ENCODE results near the gene GPATCH1. TPM values are rescaled to one million over a fixed set of nuclear protein-coding genes. Genes with fewer than 3 reads are reported as not detected.

GPATCH1 gene
- total and polyA plus RNA-seq, 2 donors from 2014 or later, result 4.3 to 9.1 TPM

GRCh38 chr19:33063356-33063752 lies 17.6 kb upstream of the GPATCH1 start:
- intact Hi-C loops (cut with DNase I), result no loop called here
- Histone ChIP-seq H3K27me3 (ENCODE audit: control insufficient read depth, insufficient read depth, low read length) (no peaks in the 10 kb centered on the region), H3K9ac (ENCODE audit: low read length in 3 of 3) (no peak overlapping the region), H3K4me1 (ENCODE audit: control insufficient read depth in 2 of 3, insufficient read depth in 2 of 3, low read depth in 1 of 3, low read length in 3 of 3) (no peaks in the 10 kb centered on the region), H3K4me3 (ENCODE audit: low read length in 3 of 3) (peak overlapping the region in 2 of 3 donors; percentile 44 to 55), H3K36me3 (ENCODE audit: control insufficient read depth in 2 of 3, insufficient read depth in 3 of 3, low read length in 3 of 3) (no peaks in the 10 kb centered on the region), H3K9me3 (ENCODE audit: control insufficient read depth in 2 of 3, insufficient read depth in 1 of 3, low read length in 3 of 3) (no peaks in the 10 kb centered on the region), H3K27ac (ENCODE audit: low read depth in 2 of 2, low read length in 2 of 2) (peak overlapping the region in 1 of 2 donors; percentile 4)
- no peak for TF ChIP-seq CTCF (IDR thresholded peaks at IDR 0.05; ENCODE audit: borderline replicate concordance, extremely low read depth, insufficient read depth)
- FAIRE-seq (no peak), DNase-seq (peak in 3 of 5 donors; percentile 16 to 72 (median 47))

GRCh38 chr19:33063753-33064457 lies 17.1 kb upstream of the GPATCH1 start:
- no peaks in the 10 kb centered on the region for H3K27me3 ChIP-seq (ENCODE audit: control insufficient read depth, insufficient read depth, low read length)
- H3K9ac ChIP-seq (ENCODE audit: low read length in 3 of 3), result peak overlapping the region; percentile 2 to 71 (median 8)
- no peak for FAIRE-seq
- intact Hi-C loops (cut with DNase I), result no loop called here
- H3K9me3 ChIP-seq (ENCODE audit: control insufficient read depth in 2 of 3, insufficient read depth in 1 of 3, low read length in 3 of 3), result no peaks in the 10 kb centered on the region
- peak; percentile 18 to 73 (median 39) for DNase-seq
- no peaks in the 10 kb centered on the region for H3K4me1 ChIP-seq (ENCODE audit: control insufficient read depth in 2 of 3, insufficient read depth in 2 of 3, low read depth in 1 of 3, low read length in 3 of 3)
- no peak for TF ChIP-seq CTCF (IDR thresholded peaks at IDR 0.05; ENCODE audit: borderline replicate concordance, extremely low read depth, insufficient read depth)
- H3K4me3 ChIP-seq (ENCODE audit: low read length in 3 of 3), result peak overlapping the region; percentile 41 to 71 (median 71)
- no peaks in the 10 kb centered on the region for H3K36me3 ChIP-seq (ENCODE audit: control insufficient read depth in 2 of 3, insufficient read depth in 3 of 3, low read length in 3 of 3)
- H3K27ac ChIP-seq (ENCODE audit: low read depth in 2 of 2, low read length in 2 of 2), result peak overlapping the region; percentile 50 to 57

GRCh38 chr19:33064458-33064791 lies 16.6 kb upstream of the GPATCH1 start:
- FAIRE-seq, result no peak
- peak overlapping the region in 1 of 3 donors; percentile 71 for H3K4me3 ChIP-seq (ENCODE audit: low read length in 3 of 3)
- peak overlapping the region in 1 of 2 donors; percentile 50 for H3K27ac ChIP-seq (ENCODE audit: low read depth in 2 of 2, low read length in 2 of 2)

More at GRCh38 chr19:33064458-33064791, 16.6 kb upstream of the GPATCH1 start:
- Histone ChIP-seq H3K9me3 (ENCODE audit: control insufficient read depth in 2 of 3, insufficient read depth in 1 of 3, low read length in 3 of 3) (no peaks in the 10 kb centered on the region), H3K27me3 (ENCODE audit: control insufficient read depth, insufficient read depth, low read length) (no peaks in the 10 kb centered on the region), H3K4me1 (ENCODE audit: control insufficient read depth in 2 of 3, insufficient read depth in 2 of 3, low read depth in 1 of 3, low read length in 3 of 3) (no peaks in the 10 kb centered on the region), H3K9ac (ENCODE audit: low read length in 3 of 3) (peak overlapping the region in 1 of 3 donors; percentile 71), H3K36me3 (ENCODE audit: control insufficient read depth in 2 of 3, insufficient read depth in 3 of 3, low read length in 3 of 3) (no peaks in the 10 kb centered on the region)
- intact Hi-C loops (cut with DNase I), result no loop called here
- DNase-seq, result peak; percentile 74 to 89 (median 82)
- no peak for TF ChIP-seq CTCF (IDR thresholded peaks at IDR 0.05; ENCODE audit: borderline replicate concordance, extremely low read depth, insufficient read depth)

Data from kidney (tissue), 14 donors.